Uterus (tissue), 2 donors: ENCODE data around the gene WDPCP.
"Not testable (repeated sequence)": the region's sequence is repeated elsewhere in the genome, so short reads cannot be mapped to it uniquely, and the experiment has no call there.

Experiments
- CTCF ChIP-seq, 4 experiments: fragments of 200-600 bp in 2 of 4; fragments of 450-650 bp in 2 of 4; sonication (generic) in 2 of 4; IDR thresholded peaks; one replicate each; pipeline ENCODE4 v1.5.1; 2016 to 2019; ENCODE audit warnings: antibody characterized with exemption in 4 of 4, mild to moderate bottlenecking in 2 of 4, moderate library complexity in 1 of 4
- POLR2A ChIP-seq, 2 donors: fragments of 450-650 bp; IDR thresholded peaks; one replicate each; pipeline ENCODE4 v1.6.1; 2016; ENCODE audit warnings: antibody characterized with exemption in 2 of 2, mild to moderate bottlenecking in 1 of 2, moderate library complexity in 1 of 2

GRCh38 chr2:63357722-63358121, 230.6 kb downstream of the WDPCP start:
- TF ChIP-seq POLR2A, CTCF (IDR thresholded peaks at IDR 0.05): not testable (repeated sequence)
